Measurements from ENCODE around the gene P2RY6. TPM values are rescaled to one million over a fixed set of nuclear protein-coding genes. Genes with fewer than 3 reads are reported as not detected.
"Not testable (repeated sequence)": the region's sequence is repeated elsewhere in the genome, so short reads cannot be mapped to it uniquely, and the experiment has no call there.

Gene P2RY6, protein sequence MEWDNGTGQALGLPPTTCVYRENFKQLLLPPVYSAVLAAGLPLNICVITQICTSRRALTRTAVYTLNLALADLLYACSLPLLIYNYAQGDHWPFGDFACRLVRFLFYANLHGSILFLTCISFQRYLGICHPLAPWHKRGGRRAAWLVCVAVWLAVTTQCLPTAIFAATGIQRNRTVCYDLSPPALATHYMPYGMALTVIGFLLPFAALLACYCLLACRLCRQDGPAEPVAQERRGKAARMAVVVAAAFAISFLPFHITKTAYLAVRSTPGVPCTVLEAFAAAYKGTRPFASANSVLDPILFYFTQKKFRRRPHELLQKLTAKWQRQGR
- 0.16 and 2.5 TPM in 2 replicates for polyA plus RNA-seq (2014; cell fraction: cytosol; rRNA removed)
- polyA plus RNA-seq (2014; cell fraction: nucleus; rRNA removed), result 0.25 TPM in 1 of 2 replicates, not detected in the other

- peak; percentile 79 for DNase-seq (ENCODE audit: low spot score)
These were observed at the start of gene P2RY6 for GRCh38 chr11:73271936-73272679. P2RY6 (plus strand) TSS chr11:73272338; CDS start chr11:73296519, 24,181 bp downstream.

GRCh38 chr11:73223998-73224730 is 48.0 kb upstream of the P2RY6 start:
- DNase-seq (ENCODE audit: low spot score), result no peak

GRCh38 chr11:73225001-73225686 is 47.0 kb upstream of the P2RY6 start:
- DNase-seq (ENCODE audit: low spot score), result no peak

DNA sequence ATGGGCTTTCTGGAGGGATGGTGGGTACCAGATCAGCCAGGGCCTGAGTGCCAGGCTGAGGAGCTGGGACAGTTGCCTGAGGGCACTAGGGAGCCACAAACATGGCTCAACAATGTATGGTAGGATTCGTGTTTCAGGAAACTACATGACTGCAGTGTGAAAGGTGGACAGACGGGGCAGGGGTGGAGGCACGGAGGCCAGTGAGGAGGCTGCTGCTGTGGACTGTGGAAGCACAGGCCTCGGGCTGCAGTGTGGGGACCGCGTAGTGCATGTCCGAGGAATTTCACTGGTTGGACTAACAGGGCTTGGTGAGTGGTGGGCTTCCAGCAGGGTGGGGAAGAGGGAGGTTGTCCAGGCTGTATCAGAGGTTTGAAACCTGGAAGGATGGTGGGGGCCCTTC is 46.3 kb upstream of the P2RY6 start:
- DNase-seq (ENCODE audit: low spot score), result no peak

GRCh38 chr11:73226297-73227006 is 45.7 kb upstream of the P2RY6 start:
- no peak for DNase-seq (ENCODE audit: low spot score)

DNA sequence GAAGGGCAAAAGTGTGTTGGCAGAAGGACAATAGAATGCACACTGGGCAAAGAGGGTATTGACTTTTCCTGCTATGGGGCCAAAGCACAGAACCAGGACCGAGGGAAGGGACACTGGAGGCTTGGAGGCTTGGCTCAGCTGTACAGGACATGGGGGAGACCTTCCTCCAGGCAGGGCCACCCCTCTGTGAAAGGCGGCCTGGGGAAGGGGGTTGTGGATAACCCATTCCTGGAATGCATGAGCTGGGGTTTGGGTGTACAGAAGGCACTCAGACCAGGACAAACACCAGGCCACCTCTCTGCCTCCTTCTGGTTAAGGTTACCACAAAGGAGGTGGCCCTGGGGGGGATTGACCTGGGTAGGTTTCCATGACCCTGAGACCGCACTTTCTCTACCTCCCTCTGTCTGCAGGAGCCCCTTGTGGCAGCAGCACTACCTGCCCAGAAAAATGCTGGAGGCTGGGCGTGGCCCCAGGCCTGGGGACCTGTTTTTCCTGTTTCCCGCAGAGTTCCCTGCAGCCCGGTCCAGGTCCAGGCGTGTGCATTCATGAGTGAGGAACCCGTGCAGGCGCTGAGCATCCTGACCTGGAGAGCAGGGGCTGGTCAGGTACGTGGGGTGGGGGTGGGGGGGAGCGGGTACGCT is 44.4 kb upstream of the P2RY6 start:
- DNase-seq (ENCODE audit: low spot score), result no peak

- no peak for DNase-seq (ENCODE audit: low spot score)
These were observed 43.6 kb upstream of the P2RY6 start for GRCh38 chr11:73228268-73229134.

DNA sequence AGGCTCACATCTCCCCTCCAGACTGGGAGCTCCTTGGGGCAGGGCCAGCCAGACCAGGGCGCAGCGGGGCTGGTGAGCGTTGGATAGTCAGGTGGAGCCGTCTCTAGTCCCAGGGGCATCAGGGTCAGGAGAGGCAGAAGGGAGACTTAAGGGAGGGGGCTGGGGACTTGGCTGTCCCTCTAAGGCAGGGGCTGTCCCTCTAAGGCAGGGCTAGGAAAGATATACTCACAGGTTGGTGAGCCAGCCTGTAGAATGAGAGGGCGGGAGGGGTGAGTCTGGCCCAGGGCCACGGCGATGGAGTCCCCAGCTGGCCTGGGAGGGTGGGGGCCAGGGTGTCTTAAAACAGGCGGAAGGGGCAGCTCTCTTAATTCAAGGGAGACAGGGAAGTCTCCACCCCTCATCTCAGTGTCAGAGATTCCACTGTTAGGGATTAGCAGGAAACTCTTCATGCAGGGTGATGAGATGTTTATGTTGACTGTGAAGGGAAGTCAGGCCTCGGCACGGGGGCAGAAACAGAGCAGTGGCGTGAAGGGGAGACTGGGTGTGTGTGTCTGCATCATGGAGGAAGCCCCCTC is 42.7 kb upstream of the P2RY6 start:
- no peak for DNase-seq (ENCODE audit: low spot score)

DNA sequence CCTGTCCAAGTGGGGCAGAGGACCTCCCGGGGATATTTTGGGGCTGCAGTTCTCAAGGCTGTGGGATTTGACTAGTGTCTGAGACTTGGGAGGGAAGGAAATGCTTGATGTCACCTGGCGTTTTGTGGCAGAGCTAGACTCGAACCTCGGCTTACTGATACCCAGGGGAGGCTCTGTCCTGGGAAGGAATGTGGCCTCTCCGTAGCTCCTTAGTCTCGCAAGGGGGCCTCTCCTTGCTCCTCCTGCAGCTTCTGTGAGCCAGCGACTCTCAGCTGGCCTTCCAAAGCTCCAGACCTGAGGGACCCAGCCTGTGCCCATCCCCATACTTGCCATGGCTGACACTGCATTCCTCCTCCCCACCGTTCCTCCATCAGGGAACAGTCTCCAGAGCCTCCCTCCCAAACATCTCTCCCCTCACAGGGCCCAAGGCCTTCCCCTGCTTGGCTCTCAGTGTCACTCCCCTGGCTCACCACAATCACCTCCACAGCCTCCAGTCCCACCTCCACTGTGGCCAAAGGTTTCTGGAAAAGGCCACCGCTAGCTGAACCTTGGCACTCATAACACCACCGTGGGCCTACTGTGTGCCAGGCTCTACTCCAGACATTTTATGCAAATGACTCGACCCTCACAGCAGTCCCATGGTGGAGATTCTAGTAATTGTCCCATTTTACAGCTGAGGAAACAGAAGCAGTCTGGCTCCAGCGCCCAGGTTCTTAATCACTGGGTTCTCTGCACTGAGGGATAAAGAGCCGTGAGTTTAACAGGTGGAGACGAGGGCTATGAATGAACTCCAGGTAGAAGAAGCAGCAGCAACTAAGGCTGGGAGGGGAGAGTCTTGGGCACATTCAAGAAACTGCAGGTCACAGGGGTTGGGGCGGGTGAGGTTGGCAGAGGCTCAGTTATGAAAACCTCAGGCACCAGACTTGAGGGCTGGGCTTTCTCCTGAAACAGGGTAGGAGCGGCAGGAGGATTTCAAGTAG is 42.0 kb upstream of the P2RY6 start:
- no peak for DNase-seq (ENCODE audit: low spot score)

GRCh38 chr11:73230931-73231330 is 41.2 kb upstream of the P2RY6 start:
- DNase-seq (ENCODE audit: low spot score), result no peak

GRCh38 chr11:73232487-73232886 is 39.7 kb upstream of the P2RY6 start:
- DNase-seq (ENCODE audit: low spot score), result not testable (repeated sequence)

- no peak for DNase-seq (ENCODE audit: low spot score)
These were observed 38.9 kb upstream of the P2RY6 start for GRCh38 chr11:73233211-73233610.

- no peak for DNase-seq (ENCODE audit: low spot score)
These were observed 38.3 kb upstream of the P2RY6 start for GRCh38 chr11:73233692-73234470.

- no peak for DNase-seq (ENCODE audit: low spot score)
These were observed 37.5 kb upstream of the P2RY6 start for GRCh38 chr11:73234471-73235181.

- DNase-seq (ENCODE audit: low spot score), result no peak
These were observed 36.8 kb upstream of the P2RY6 start for GRCh38 chr11:73235236-73235786.

DNA sequence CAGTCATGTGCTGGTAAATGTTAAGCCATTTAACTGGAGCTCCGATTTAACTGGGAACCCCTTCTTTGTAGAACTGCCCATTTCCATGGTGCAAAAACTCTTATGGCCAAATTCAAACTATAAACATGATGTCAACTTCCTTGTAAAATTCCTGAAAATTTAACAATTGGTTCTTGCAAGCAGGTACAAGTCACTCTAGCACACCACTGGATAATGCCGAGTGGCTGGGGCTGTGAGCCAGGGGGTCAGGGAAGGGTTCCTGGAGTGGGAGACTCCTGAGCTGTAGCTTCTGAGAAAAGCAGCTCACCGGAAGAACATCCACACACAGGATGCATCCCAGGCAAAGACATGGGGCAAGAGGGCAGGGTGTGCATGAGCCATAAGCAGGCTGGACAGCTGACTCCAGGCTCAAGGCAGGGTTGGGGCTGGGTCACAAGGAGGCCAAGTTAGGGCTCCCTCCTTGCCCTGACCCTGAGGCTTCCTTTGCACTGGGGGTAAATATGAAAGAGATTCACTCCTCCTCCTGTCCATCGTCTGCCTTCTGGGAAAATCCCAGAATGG is 35.9 kb upstream of the P2RY6 start:
- DNase-seq (ENCODE audit: low spot score), result no peak

Measured in SK-N-DZ (cell line).